GM12892 (cell line): ENCODE measurements around the gene FAM168A.

Source experiments
- POLR2A ChIP-seq: IDR thresholded peaks from 2 replicates; pipeline ENCODE4 v1.6.1; 2011; ENCODE audit warnings: low read depth, low read length, control low read depth
- POLR2AphosphoS5 ChIP-seq: IDR thresholded peaks from 2 replicates; pipeline ENCODE4 v1.6.1; 2011; ENCODE audit warnings: low read depth, low read length, control low read depth

GRCh38 chr11:73398132-73398526, 199.8 kb downstream of the FAM168A start:
- no peak for TF ChIP-seq POLR2A
- 0 out of 2 replicates have a peak, but pooled peaks have one; percentile 20 for TF ChIP-seq POLR2AphosphoS5
